Upper lobe of left lung (tissue), 4 donors: ENCODE measurements around the gene SYPL2.

Experiments used
- EP300 ChIP-seq, 4 donors: sonication (generic); formaldehyde crosslinking; IDR thresholded peaks; one replicate each; pipeline ENCODE4 v1.5.1; 2017; ENCODE audit warnings: antibody characterized with exemption in 4 of 4, control low read depth in 2 of 4
- POLR2A ChIP-seq, 4 donors: fragments of 450-650 bp; IDR thresholded peaks; one replicate each; pipeline ENCODE4 v1.5.1; 2016 to 2017; ENCODE audit warnings: antibody characterized with exemption in 4 of 4, mild to moderate bottlenecking in 2 of 4
- TF ChIP-seq, protein P1 (sequence below), 6 experiments: fragments of 450-650 bp in 4 of 6; fragments of 200-600 bp in 2 of 6; sonication (generic) in 2 of 6; IDR thresholded peaks; one replicate each; pipeline ENCODE4 v1.5.1; 2016 to 2019; ENCODE audit warnings: antibody characterized with exemption in 6 of 6

DNA sequence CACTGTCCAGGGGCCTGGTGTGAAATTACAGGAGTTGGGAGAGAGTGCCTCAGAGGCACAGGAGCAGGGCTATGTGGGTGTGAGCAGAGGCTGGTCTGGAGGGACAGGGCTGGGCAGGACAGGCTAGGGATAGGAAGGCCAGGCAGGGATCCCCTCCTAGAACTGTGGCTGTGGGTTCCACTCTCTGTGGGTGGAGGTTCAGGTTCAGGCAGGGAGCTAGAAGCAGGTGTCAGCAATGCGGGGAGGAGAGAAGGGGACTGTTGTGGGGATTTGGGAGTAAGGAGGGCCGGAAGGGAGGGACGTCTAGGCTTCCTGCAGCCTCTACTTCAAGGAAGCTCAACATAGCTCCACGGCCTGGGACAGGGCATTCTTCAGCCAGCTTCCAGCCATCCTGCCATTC is 65.0 kb downstream of the SYPL2 start:
- TF ChIP-seq, protein P1, sequence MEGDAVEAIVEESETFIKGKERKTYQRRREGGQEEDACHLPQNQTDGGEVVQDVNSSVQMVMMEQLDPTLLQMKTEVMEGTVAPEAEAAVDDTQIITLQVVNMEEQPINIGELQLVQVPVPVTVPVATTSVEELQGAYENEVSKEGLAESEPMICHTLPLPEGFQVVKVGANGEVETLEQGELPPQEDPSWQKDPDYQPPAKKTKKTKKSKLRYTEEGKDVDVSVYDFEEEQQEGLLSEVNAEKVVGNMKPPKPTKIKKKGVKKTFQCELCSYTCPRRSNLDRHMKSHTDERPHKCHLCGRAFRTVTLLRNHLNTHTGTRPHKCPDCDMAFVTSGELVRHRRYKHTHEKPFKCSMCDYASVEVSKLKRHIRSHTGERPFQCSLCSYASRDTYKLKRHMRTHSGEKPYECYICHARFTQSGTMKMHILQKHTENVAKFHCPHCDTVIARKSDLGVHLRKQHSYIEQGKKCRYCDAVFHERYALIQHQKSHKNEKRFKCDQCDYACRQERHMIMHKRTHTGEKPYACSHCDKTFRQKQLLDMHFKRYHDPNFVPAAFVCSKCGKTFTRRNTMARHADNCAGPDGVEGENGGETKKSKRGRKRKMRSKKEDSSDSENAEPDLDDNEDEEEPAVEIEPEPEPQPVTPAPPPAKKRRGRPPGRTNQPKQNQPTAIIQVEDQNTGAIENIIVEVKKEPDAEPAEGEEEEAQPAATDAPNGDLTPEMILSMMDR (IDR thresholded peaks at IDR 0.05): no peak
- no peak for TF ChIP-seq POLR2A (IDR thresholded peaks at IDR 0.05)
- TF ChIP-seq EP300 (IDR thresholded peaks at IDR 0.05): no peak
